NCI-H187 treated with DMSO at 0.1 percent for 48 hours (cell line): ENCODE data around the gene POU4F3.
"Not testable (repeated sequence)": the region's sequence is repeated elsewhere in the genome, so short reads cannot be mapped to it uniquely, and the experiment has no call there.

ENCODE experiments used
- DNase-seq: peaks from one replicate; lab custom pipeline; 2025; lab: John Stamatoyannopoulos, UW

POU4F3 gene

GRCh38 chr5:146338774-146339714, at the start of gene POU4F3:
TSS of gene POU4F3 (plus strand) at chr5:146338839. CDS start at chr5:146339113, 274 bp downstream.
- no peak for DNase-seq

- DNase-seq, result no peak
Measured at GRCh38 chr5:146290318-146290717, 48.3 kb upstream of the POU4F3 start.

DNA sequence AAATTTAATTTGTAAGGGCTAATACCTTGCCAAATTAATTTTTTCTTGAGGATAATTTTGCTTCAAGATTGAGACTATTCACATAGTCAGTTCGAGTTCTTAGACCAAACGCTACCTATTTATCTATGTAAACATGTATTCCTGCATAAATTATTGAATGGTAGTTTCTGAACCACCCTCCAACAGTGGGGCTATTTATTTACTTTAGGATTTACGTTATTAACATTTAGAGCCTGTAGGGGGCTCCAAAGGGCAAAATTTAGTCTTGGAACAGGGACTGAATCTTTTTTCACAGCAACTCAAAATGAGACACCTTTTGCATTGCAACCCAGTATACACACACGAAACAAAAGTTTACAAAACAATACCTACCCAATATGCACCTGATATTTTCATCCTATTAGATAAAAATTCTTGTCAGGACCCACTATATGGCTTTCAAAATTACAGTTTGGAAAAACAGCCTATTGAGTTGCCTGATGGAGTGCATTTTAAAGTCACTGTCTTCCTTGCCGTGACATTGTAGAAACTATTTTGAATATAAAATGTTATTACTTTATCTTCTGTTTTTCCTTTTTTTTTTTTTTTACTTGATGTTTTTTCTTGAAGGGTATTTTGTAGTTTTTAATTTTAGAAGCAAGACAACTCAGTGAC, 47.1 kb upstream of the POU4F3 start:
- no peak for DNase-seq

- no peak for DNase-seq
Measured at GRCh38 chr5:146296245-146296644, 42.4 kb upstream of the POU4F3 start.

DNA sequence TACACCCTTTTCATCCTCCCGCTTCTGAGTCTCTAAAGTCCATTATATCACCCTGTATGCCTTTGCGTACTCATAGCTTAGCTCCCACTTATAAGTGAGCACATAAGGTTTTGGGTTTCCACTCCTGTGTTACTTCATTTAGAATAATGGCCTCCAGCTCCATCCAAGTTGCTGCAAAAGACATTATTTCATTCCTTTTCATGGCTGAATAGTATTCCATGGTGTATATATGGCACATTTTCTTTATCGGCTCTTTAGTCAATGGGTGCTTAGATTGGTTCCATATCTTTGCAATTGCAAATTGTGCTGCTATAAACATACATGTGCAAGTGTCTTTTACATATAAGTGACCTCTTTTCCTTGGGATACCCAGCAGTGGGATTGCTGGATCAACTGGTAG, 39.7 kb upstream of the POU4F3 start:
- DNase-seq, result not testable (repeated sequence)

DNA sequence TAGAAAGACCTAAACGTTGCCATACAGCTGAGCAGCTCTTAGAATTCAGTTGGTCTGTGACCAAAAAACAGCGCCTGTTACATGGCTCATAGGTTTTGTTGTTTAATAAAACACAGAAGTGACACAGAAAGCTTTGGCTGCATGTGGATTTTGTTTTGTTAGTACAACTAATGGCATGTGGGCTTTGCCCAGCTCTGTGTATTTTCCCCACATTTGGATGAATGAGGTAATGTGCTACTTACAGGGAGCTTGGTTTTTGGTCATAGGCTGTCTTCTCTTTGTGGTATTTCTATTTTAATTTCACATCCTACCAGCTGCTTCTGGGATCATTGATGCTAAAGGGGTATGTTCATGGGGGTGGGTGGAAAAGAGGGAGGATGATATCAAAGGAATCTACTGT, 37.0 kb upstream of the POU4F3 start:
- DNase-seq, result no peak

DNA sequence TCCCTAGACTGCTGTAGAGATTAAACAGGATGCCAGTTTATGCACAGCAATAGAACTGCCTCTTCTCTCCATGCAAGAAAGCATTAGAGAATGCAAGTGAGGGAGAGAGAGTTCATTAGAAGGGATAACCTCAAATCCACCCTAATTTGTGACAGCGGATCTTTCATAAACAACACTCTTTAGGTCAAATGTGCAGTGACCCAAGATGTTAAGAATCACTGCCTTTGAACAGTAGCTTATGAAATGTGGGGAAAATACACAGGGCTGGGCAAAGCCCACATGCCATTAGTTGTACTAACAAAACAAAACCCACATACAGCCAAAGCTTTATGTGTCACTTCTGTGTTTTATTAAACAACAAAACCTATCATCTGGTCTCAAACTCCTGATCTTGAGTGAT, 36.2 kb upstream of the POU4F3 start:
- no peak for DNase-seq

DNA sequence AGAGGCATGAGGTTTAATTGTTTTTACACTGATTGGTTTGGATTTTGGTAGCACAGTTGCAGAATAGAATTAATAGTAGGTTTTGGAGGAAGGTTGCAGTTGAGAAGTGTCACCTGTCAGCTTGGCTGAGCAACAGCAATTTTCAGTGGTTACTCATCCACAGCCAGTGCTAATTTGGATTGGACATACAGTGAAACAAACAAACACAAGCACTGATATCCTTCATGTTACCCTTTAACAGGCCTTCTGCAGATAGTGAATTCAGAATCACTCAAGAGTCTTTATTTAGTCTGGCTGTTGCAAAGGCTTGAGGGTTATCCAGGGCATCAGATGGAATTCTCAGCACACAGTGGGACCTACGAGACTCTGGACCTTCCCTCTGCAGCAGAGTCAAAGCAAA, 31.8 kb upstream of the POU4F3 start:
- no peak for DNase-seq

DNA sequence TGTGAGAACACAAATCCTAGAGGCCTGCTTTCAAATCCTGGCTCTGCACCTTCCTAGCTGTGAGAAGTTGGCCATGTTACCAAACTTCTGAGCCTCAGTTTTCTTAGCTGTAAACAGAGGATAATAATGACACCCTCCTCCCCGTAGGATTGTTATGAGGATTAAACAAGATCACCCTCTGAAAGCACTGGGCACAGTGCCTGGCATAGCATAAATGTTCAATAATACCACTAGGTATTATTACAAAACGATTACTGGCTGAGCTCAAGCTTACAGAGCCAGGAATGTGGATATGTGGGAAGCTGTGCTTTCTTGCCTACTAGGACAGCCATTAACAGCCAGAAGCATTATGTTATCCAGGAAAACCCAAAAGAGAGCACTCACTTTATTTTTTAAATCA, 30.8 kb upstream of the POU4F3 start:
- no peak for DNase-seq

DNA sequence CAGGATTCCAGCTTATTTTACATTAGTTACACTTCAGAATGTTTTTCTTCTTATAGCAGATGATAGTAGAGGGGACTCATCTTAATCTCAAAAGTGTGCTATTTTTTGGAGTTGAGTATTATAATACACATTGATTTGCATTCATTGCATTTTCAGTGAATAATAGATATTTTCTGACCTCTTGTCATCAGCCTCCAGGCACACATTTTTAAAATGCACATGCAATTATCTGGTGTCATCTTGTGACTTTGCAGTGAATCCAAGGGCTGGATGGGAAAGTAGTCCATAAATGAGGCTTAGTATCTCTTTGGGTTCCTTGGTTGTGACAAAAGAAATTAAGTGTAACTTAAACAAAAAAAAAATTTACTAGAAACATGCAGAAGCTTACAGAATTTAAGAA, 28.1 kb upstream of the POU4F3 start:
- DNase-seq, result no peak

- no peak for DNase-seq
Measured at GRCh38 chr5:146311278-146311677, 27.4 kb upstream of the POU4F3 start.

DNA sequence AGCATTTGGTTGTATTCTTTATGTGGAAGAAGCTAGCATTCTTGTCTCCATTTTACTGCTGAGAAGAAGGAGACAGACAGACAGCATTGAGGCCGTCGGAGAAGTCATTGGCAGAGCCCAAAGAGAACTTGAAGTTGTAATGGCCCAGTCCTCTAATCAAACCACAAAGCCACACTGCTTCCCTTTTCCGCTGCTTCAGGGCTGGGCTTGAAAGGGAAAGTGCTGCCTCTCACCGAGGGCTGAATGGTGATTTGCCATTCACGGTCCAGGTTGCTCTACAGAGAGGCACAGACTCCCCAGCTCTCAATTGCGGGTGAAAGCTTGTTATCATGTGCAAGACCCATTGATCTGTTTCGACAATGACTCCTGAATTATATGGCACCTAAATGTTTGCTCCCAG, 25.6 kb upstream of the POU4F3 start:
- no peak for DNase-seq

- no peak for DNase-seq
Measured at GRCh38 chr5:146321571-146321970, 17.1 kb upstream of the POU4F3 start.

DNA sequence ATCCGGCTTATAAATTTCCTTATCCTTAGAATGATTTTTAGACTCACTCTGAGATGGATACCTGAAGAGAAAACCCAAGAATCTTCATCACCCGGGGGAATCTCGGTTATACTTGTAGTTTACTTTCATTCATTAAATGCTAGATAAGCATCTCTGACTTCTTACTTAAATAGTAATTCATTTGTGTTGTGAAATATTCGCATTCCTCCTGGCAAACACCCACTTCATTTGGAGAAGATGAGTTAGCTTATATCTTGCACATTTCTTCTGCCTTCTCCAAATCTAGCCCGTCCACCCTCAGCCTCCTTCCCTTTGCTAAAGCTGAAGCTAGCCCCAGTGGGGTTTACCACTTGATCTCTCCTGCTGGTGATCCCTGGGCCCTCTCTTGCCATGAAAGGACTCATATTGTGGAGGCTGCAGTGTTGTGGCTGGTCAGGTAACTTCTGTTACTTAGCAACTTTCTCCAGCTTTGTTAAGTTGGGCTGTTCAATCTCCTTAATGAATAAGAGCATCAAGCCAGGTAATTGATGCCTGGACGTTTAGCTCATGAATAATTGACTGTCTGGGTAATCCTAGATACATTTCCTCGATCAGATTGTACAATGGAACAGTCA, 11.3 kb upstream of the POU4F3 start:
- DNase-seq, result no peak

GRCh38 chr5:146327989-146328388, 10.7 kb upstream of the POU4F3 start:
- DNase-seq, result no peak

GRCh38 chr5:146329697-146330096, 8.9 kb upstream of the POU4F3 start:
- DNase-seq, result no peak

DNA sequence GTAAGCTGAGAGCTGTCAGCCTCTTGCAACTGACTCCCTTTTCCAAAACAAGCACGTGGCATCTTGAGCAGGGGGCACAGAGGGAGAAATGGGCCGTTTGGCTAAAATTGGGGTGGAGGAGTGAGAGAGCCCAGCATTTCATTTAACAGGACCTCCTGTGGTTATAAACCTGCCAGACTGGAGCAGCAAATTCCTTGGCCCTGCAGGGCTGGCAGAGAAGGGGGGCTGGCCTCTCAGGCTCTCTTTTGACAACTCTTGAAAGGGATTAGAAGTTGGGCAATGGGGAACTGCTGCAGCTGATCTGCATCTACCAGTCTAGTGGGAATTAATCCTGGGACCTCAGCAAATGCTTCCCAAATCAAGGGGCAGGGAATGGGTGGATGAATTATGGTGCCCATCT, 7.2 kb upstream of the POU4F3 start:
- no peak for DNase-seq

GRCh38 chr5:146334074-146334533, 4.5 kb upstream of the POU4F3 start:
- no peak for DNase-seq

GRCh38 chr5:146336197-146336596, 2.4 kb upstream of the POU4F3 start:
- DNase-seq, result no peak

- no peak for DNase-seq
Measured at GRCh38 chr5:146337264-146337904, 1.3 kb upstream of the POU4F3 start.

DNA sequence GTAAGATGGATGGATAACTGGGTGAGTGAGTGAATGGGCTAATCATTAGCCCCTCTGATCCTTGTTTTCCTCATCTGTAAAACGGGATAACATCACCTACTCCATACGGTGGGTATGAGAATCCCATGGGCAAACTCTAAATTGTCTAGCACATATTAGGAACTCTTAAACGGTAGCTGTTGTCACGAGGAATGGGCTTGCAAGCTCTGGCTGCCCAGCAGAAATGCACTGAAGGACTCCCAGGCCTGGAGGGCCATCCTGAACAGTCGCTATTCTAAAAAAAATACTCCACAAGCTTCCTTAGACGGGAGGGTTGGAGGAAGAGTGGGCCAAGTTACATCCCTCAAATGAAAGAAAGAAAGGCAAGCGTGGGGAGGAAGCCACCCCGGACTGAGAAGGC, 711 bp upstream of the POU4F3 start:
- DNase-seq, result no peak

GRCh38 chr5:146339715-146340259, 1.1 kb downstream of the POU4F3 start:
- no peak for DNase-seq
